Right lobe of liver (tissue), 4 donors: ENCODE measurements around the gene GALNT13.

ENCODE experiments used
- CTCF ChIP-seq, 4 donors: fragments of 200-600 bp in 3 of 4; fragments of 450-650 bp in 1 of 4; IDR thresholded peaks; one replicate each; pipeline versions ENCODE4 v1.5.1 to v1.8.0; 2016 to 2022; ENCODE audit warnings: antibody characterized with exemption in 4 of 4, mild to moderate bottlenecking in 2 of 4
- POLR2A ChIP-seq: fragments of 450-650 bp; IDR thresholded peaks from one replicate; pipeline ENCODE4 v1.6.1; 2017; ENCODE audit warnings: antibody characterized with exemption, mild to moderate bottlenecking
- donor health status: DM: no; HTN: no; CAD: no.
- donor health status: DM: no; HTN: no; CAD: no.
- donor health status: DM: no; HTN: yes; CAD: no.

GRCh38 chr2:154331784-154332183 lies 460.1 kb downstream of the GALNT13 start:
- TF ChIP-seq CTCF (IDR thresholded peaks at IDR 0.05) (no peak), POLR2A (no peak)
